SIG-M5 treated with dmso at 0.1 percent for 504 hours (cell line): ENCODE results near the gene SGCG.

Source experiments
- DNase-seq: peaks from one replicate; lab custom pipeline; 2025; ENCODE audit not compliant: unreplicated experiment; lab: John Stamatoyannopoulos, UW

SGCG gene

DNA sequence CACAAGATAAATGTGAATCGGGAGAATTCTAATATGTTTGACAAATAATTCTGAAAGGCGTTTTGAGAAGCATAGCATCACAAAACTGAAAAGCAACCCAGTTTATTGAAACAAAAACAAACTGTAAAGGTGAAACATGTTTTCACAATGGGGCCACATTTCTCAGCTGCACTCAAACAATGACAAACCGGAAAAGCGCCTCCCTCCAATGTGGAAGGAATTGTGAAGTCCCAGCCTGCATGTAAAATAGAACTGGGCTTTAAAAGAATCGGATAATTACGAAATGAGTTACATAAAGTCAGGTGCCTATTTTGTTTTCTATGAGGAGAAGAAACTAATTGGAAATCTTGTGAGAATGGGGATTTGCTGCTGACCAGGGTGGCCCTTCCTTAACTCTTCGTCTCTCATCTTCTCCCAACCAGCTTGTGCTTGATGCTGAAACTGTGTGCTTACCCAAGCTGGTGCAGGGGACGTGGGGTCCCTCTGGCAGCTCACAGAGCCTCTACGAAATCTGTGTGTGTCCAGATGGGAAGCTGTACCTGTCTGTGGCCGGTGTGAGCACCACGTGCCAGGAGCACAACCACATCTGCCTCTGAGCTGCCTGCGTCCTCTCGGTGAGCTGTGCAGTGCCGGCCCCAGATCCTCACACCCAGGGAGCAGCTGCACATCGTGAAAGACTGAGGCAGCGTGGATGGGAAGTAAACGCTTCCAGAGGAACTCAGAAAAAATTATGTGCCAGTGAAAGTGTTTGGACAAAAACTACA, 143.3 kb downstream of the SGCG start:
- no peak for DNase-seq

DNA sequence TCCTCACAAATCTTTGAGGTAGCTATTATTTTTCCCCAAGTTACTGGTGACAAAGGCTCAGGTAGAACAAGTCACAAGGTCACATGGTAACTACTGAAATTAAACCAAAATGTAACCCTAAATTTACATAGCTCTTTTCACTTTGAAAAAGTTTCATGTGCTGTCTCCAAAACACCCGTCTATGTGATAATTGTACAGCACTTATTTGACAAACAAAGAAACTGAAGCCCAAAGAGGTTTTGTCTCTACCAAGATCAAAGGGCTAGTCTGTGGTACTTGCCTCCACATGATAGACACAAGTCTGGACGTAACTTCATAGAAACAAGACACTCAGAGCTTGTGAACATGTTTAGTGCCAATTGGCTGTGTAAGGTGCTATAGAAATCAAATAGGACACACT, 144.4 kb downstream of the SGCG start:
- DNase-seq, result no peak

DNA sequence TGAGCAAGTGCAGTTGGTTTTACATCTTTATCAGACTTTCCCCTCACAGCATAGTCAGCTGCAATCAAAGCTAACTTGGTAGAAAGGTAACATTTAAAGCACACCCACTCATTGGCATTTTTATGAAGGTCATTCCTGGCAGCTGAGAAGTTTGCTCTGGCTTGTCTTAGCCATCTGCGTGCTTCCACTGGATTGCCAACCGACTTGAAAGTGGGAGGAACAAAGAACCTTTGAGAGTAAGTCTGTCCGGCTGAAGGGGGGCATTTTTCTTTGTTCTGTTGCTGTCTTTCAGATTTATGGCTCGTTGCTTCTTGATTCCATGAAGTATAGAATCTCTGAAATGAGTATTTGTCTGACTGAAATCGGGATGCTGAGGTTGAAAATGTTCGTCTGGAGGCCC, 149.6 kb downstream of the SGCG start:
- no peak for DNase-seq

DNA sequence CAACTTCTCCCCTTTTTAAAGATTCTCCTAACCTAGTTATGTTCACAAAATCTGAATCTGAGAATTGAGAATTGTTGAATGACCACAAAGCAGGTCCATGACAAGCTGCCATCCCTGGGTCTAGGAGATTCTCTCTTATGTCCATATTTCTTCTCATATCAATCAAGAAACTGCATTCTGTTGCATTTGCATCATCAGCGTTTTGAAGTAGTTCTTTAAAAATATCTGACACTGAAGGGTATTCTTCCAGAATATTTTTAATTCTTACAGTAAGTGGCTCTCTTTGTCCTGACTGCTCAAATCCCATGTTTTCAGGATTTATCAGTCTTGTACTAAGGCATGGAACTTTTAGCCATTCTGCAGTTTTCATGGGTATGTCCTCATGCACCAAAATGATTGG, 158.4 kb downstream of the SGCG start:
- DNase-seq, result no peak

DNA sequence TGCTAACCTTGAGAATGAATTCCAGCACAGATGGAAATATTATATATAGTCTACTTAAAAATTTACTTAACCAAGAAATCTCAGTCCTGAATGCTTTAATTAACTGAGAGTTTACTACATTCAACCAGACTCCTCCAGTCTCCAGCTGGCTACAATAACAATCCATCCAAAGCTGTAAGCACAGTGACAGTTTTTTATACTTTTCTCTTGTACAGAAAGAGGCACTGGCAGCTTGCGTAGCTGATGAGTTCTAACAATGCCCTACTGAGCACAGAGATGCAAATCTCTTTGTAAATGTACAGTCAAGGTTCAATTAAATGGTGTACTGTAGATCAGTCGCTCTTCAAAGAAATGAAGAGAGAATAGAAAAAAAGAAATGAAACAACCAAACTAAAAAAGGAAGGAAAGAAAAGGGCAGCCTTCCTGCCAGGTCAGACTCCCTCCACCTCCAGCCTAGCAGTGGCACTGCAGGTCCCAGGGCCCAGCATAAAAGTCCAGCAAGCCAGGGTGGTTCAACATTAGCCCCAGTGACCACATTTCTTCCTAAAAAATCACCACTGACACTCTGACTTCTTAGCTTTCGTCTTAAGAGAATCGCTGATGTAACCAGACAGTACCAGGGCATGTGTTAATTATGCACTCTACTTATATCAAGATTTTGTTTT, 164.3 kb downstream of the SGCG start:
- DNase-seq, result no peak

DNA sequence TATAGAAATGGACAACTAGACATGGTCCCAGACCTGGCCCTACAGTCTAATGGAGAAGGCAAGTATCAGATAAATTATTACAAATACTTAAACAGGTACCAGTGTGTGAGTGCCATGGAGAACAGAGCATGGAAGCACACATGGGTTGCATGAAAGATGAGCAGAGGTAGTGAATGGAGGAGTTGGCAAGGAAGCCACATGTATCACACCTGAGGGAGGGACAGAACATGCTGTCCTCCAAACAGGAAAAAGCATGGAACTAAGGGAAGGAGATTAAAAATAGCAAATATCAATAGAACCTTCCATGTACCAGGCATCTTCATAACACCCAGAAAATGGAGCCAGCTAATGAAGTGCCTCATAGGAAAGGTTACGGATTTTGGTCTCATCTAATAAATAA, 166.8 kb downstream of the SGCG start:
- DNase-seq, result no peak

DNA sequence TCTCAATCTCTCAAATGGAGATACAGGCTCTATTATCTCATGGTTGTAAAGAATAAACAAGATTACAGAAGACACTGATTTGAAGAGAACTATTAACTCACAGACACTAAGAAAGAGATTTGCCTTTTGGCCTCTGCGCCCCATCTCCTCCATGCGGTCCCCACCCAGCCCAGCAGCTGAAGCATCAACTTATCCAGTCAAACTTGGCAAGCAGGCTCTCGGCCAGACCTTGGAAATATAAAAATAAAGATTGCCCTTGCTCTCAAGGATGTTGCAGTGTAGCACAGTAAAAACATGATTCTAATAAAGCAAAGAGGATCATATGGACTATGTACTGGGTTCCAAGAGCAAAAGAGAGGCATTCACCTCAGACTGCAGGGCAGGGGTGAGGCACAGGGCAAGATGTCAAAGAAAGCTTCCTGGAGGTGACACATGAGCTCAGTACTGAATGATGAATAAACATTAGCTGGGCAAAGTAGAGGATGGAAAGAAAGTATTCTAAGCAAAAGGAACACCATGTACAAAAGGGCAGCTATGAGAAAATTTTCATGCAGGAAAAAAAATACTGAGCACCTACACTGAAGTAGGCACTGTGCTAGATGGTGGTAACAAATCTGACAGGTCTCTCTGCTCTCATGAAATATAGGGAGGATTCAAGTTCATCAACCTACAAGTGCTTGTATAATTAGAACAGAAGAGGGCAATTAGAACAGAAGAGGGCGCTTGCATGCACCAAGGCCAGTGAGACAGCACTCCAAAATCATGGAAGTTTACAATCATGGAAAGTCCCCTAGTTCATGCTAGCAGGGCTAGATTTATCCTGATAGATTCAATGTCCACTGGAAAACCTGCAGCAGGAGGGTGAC, 167.7 kb downstream of the SGCG start:
- DNase-seq, result no peak

DNA sequence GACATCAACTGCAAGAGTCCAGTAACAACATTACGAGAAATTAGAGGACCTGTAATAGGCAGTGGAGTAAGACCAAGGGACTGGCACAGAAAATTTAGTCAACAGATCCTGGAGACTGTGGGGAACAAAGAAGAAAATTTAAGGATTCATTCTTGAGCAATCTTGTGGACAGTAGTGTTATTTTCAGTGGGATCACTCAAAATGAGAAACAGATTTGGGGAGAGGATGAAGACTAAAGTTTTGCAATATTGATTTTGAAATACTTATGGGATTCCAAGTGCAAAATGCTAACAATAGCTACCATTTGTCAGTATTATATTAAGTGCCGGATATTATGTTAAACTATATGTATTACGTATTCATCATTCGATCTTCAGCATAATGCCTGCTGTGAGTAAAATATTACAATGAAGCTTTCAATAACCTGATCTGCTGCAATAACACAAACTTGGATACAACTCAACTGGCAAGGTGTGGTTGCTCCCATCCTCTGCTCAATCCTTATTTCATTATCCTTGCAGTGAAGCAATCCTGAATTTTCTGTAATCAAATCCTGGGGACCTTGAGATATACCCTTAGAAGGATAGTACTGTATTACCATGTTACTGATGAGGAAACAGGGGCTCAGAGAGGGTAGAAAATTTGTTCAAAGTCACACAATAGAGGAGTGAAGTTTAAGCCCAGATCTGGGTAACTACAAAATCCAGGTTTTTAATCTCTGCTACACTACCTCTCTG, 168.6 kb downstream of the SGCG start:
- no peak for DNase-seq

DNA sequence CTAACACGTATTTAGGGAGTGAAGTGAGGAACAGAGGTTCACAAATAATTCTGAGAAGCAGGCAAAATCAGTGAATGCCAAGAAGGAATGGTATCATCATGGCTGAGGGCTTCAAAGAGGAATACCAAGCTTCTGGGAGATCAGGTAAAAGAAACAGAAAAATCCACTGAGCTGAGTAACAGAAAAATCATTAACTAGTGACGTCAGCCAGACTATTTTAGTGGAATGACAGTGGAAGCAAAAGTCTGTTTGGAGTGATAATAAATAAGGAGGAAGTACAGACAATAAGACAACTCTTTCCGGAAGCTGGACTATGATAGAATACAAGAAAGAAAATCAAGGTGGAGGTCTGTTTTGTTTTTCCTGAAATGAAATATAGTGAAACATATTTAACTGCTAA, 169.2 kb downstream of the SGCG start:
- no peak for DNase-seq

DNA sequence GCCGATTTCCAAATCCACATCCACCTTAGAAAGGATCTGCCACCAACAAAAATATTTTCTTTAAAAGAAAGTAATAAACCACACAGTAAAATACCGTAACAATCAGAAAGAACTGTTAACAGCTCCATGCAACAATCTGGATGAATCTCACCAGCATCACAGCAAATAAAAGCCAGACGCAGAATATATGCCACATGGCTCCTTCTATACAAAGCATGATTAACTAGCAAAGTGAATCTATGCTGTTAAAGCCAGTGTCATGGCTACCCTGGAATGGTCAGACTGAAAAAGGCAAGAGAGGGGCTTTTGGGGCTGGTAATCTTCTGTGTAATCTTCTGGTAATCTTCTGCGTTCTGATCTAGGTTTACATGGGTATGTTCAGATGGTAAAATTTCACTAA, 171.4 kb downstream of the SGCG start:
- DNase-seq, result no peak

DNA sequence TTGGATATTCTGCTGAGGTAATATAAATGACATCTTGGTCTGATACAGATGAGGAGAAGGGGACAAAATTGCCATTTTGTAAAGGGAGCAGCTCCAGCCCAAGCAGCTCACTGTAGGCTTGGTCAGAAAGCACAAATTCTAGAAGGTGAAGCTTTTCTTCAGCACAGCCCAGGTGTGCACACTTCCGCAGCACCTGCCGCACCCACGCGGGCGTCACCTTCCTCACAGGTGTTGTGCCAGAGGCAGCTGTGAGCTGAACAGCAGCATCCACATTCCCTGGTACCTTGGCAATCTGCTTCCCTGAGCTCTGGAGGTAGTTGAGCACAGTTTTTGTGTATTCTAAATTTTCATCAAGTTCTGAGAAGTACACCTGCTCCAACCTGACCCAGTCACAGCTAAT, 173.7 kb downstream of the SGCG start:
- no peak for DNase-seq

DNA sequence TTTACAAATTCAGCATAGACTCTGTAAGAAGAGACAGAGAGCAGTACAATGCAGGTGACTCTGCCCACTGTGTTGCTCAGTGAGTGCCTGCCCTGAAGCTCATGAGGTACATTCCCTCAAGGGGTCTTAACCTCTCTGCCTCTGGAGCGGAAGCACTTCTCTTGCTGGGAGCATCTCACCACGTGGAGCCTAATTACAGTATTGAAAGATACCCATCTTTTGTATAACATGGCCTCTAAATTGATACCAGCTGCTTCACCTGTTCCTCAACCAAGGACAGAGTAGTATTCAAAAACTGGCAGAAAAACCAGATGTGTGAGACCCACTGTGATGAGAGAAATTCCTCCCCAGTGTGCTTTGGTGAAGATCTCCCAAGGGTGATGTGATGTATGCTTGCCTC, 175.6 kb downstream of the SGCG start:
- DNase-seq, result no peak

DNA sequence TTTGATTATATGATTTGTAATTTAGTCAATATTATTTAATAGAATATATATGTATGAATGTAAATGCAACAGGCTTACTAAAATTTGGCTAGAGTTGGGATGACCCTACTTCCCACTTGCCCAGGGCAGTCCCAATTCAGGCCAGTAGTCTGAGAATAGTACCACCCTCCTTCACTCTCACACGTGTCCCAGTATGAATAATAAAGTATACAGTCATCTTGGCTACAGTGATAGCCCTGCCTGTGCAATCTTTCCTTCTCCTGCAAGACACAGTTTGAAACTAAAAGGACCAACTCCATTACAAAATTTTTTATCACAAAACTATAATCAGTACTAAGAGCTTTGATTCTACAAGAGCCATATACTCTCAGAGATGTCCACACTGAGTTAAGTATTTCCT, 176.6 kb downstream of the SGCG start:
- DNase-seq, result no peak

DNA sequence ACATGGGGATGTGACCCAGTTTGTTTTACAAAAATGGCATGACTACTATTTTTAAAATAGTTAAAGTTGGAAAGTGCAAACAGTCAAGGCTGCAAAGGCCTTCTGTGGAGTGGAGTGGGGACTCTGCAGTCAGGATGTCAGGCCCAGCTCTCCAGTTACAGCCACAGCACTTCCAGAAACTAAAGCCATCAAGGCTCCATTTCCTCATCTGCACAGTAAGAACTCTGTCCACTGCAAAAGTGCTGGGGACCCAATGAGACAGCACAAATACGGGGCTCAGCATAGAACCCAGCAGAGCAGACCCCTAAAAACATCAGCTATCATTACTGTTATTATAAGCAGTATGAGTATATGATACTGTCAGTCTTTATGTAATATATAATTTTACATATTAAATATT, 179.1 kb downstream of the SGCG start:
- DNase-seq, result no peak

DNA sequence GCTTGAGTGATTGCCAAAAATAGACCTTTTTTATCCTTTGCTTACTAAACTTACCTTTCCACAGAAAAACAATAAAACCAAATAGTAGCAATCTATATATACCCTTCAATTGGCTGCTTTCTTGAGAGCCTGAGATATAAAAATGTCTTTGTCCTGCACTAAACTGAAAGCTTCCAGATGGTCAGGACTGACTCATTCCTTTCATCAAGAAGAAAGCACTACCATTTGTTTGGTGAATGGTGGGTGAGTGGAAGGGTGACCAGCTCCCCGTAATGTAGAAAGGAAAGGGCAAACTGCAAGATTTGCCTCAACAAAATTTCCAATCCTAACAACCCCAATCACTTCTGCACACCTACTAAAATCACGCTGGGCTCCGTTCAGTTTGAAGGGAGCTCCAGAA, 184.9 kb downstream of the SGCG start:
- no peak for DNase-seq

DNA sequence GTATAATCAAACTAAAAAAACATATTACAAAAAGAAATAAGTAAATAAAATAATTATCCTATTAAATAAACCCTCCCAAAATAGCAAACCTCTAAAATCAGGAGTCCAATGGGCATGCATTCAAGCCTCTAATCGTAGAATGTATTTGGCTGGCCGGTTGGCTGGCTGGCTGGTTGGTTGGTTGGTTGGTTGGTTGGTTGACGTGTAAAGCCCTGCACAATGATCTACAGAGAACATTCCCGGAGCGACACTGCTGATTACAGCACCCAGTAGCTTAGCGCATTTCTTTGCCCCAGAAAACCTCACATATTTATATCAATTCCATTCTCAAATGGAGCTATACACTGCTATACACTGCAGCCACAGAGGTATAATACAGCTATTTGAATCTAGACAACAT, 187.1 kb downstream of the SGCG start:
- no peak for DNase-seq

DNA sequence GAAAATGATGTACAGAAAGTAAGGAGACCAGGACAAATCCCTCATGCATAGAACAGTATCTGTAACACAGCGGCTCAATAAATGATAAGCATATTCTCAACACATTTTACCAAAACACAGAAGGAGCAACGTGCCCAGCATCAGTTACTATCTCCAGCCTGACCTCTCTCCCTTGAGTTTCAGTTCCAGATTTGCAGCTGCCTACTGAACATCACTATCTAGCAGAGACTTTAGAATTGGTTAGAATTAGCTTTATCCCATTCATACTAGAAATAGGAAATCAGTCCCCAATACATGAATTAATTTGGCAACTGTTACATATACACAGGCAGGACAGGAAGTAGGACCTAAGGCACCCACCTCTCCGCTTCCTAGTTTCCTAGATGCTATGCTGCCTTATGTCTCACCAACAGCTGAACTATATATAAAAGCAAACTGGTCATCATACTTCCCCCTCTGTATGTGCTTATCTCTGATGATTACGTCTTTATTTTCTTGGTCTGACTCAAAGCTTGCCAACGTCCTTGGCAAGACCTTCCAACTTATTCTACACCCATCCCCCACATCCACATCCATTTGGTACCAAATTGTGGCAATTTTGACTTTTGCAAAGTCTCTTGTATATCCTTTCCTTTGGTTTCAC, 191.6 kb downstream of the SGCG start:
- peak; percentile 56 for DNase-seq
